ENCODE results near the gene GRM7.

Gene GRM7

DNA sequence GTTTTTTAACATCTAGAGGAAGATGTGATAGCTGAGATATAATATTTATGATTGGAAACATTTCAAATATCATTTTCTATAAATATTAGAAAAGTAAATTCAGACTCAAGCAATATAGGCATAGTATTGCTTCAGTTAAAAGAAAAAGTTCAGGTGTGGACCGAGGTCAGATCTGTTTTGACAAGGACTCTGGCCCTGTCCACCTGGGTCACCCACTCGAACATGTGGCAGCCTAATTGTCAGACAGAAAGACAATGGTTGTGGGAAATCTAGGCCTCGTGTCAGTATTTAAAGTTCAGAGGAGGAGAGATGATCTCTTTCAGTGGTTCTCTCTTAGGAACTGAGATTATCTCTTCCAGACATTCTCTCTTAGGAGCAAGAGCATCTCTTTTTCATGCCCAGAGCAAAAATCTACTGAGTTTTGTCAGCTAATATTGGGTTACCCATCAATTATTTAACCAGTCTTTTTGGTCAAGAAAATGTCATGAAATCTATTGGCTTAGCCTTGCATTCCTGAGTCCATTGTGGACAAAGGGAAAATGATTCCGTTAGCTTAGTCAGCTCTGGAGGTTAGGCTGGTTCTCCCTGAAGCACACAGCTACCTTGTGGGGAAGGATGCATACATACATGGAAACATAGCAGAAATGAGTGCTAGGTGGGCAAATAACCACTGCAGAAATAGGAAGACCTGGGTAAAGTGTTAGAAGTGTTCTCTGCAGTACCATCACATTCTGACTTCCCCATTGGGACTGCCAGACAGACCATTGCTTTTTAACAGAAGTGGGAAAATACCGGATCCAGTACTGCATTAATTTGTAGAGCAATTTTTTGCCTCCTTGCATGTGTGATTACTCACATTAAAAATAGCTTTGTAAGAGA, 343.3 kb downstream of the GRM7 start:
- no peak for DNase-seq (ENCODE audit: low read depth)
- TF ChIP-seq, protein P1, sequence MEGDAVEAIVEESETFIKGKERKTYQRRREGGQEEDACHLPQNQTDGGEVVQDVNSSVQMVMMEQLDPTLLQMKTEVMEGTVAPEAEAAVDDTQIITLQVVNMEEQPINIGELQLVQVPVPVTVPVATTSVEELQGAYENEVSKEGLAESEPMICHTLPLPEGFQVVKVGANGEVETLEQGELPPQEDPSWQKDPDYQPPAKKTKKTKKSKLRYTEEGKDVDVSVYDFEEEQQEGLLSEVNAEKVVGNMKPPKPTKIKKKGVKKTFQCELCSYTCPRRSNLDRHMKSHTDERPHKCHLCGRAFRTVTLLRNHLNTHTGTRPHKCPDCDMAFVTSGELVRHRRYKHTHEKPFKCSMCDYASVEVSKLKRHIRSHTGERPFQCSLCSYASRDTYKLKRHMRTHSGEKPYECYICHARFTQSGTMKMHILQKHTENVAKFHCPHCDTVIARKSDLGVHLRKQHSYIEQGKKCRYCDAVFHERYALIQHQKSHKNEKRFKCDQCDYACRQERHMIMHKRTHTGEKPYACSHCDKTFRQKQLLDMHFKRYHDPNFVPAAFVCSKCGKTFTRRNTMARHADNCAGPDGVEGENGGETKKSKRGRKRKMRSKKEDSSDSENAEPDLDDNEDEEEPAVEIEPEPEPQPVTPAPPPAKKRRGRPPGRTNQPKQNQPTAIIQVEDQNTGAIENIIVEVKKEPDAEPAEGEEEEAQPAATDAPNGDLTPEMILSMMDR (conservative IDR thresholded peaks at IDR 0.05; ENCODE audit: low read depth, low read length) = no peak
- H3K4me3 ChIP-seq (ENCODE audit: low read length) = no peak overlapping the region

DNA sequence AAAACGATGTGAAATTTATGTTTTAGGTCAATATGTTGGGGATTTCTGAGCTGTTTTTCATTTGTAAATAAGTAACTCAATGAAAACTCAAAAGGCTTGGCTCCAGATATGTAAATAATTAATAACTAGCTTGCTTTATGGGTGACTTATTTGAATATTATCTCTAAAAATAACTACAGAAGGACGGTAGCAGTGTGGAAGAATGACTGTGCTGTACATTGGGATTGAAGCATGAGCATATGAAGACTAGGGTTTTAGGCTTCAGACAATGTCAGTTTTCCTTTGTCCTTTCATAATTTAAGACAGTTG, 343.9 kb downstream of the GRM7 start:
- DNase-seq (ENCODE audit: low read depth) = no peak
- no peak overlapping the region for H3K4me3 ChIP-seq (ENCODE audit: low read length)
- TF ChIP-seq, protein P1 (conservative IDR thresholded peaks at IDR 0.05; ENCODE audit: low read depth, low read length) = no peak

DNA sequence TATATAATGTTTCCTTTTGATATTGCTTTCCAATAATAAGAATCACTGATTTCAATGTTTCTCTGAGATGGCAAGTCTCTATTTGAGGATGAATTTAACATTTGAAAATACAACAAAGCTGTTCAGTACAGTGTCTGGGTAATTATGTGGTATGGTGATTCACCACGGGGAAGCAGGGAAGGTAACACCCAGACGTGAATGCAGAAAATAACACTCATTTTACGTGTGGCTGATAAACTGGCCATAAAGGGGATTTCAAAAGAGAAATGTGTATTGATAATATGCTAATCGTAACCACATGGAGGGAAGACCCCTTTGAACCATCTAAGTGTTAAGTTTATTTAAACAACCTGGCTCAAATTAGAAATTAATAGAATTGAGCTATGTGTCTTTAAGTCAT, 344.6 kb downstream of the GRM7 start:
- DNase-seq (ENCODE audit: low read depth) = no peak
- TF ChIP-seq, protein P1 (conservative IDR thresholded peaks at IDR 0.05; ENCODE audit: low read depth, low read length) = no peak
- H3K4me3 ChIP-seq (ENCODE audit: low read length) = no peak overlapping the region

DNA sequence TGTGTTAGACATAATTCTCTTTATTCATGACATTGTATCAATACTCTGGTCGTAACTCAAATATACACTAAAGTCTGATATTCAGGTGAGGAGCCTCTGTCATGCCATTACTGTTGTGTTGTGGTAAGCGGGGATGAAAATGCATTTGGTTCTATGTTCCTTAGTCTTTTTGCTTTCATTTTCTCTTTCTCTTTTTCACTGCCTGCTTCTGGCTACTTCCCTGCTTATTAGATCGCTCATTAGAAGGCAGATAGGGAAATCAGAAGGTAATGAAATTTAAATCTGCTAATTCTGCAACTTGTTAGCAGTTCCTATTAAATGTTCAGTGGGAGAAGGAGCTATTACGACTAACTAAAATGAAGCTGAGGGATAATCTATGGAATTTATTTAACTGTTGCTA, 345.0 kb downstream of the GRM7 start:
- TF ChIP-seq, protein P1 (conservative IDR thresholded peaks at IDR 0.05; ENCODE audit: low read depth, low read length) = no peak
- H3K4me3 ChIP-seq (ENCODE audit: low read length) = no peak overlapping the region
- DNase-seq (ENCODE audit: low read depth) = no peak

DNA sequence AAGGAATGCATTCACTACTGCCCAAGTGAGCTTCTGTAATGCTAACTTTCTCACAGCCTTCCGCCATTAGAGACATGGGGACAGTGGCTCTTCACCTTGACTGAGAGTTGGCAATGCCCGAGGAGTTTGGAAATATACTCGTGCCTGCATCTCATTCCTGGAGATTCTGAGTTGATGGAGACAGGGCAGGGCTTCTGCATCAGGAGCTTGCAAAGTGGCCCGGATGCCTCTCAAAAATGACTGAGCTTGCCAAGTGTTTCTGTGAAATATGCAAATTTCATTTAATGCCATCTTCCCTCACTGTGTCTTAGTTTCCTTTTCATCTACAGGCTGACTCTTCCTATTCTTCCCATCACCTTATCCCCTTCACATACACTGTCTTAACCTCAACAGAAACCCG, 346.2 kb downstream of the GRM7 start:
- TF ChIP-seq, protein P1 (conservative IDR thresholded peaks at IDR 0.05; ENCODE audit: low read depth, low read length) = no peak
- no peak for DNase-seq (ENCODE audit: low read depth)
- H3K4me3 ChIP-seq (ENCODE audit: low read length) = no peak overlapping the region

DNA sequence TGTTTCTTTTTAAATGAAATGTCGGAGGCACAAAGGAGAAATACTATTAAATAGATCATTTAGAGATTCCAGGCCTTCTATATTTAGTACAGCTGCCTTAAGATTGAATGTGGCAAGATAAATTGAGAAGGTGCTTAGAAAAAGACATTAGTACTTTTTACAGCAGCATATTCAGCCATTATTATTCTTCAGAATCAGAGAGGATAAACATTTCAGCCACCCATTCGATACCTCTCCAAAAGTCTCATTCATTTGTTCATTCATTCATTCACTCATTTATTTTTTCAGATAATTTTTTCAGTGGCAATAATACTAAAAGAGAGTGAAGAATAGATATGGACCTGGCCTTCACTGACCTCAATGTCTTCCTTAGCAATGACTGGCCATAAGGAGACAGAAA, 347.0 kb downstream of the GRM7 start:
- TF ChIP-seq, protein P1 (conservative IDR thresholded peaks at IDR 0.05; ENCODE audit: low read depth, low read length) = no peak
- no peak for DNase-seq (ENCODE audit: low read depth)
- no peak overlapping the region for H3K4me3 ChIP-seq (ENCODE audit: low read length)

DNA sequence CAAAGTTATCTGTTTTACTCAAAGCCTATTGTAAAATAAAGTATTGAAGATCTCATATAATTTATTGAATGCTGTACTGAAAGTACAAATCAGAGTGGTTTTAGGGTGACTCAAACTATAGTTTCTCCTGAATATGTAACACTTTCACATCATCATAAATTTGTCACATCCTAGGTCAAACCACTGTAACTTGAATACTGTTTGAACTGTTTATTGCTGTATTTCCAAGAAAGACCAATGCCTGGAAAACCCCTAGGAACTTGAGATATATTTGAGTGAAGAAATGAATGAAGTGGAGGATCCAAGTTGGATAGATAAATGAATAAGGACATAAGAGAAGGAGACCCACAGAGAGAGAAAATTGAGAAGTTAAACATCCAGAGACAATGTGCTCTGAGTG, 348.2 kb downstream of the GRM7 start:
- TF ChIP-seq, protein P1 (conservative IDR thresholded peaks at IDR 0.05; ENCODE audit: low read depth, low read length) = no peak
- H3K4me3 ChIP-seq (ENCODE audit: low read length) = no peak overlapping the region
- no peak for DNase-seq (ENCODE audit: low read depth)
